HG03280 (cell line): ENCODE data around the gene FCN3.

ENCODE experiments used
- ATAC-seq: cut with Tn5 transposase; IDR thresholded peaks from one replicate; pipeline ENCODE4 v1.9.1; 2021; ENCODE audit warnings: mild to moderate bottlenecking, moderate library complexity; ENCODE audit not compliant: unreplicated experiment

The FCN3 gene

GRCh38 chr1:27380766-27381733, 6.4 kb upstream of the FCN3 start:
- ATAC-seq, result no peak

GRCh38 chr1:27380224-27380623, 5.6 kb upstream of the FCN3 start:
- no peak for ATAC-seq

GRCh38 chr1:27379564-27380122, 5.0 kb upstream of the FCN3 start:
- no peak for ATAC-seq

DNA sequence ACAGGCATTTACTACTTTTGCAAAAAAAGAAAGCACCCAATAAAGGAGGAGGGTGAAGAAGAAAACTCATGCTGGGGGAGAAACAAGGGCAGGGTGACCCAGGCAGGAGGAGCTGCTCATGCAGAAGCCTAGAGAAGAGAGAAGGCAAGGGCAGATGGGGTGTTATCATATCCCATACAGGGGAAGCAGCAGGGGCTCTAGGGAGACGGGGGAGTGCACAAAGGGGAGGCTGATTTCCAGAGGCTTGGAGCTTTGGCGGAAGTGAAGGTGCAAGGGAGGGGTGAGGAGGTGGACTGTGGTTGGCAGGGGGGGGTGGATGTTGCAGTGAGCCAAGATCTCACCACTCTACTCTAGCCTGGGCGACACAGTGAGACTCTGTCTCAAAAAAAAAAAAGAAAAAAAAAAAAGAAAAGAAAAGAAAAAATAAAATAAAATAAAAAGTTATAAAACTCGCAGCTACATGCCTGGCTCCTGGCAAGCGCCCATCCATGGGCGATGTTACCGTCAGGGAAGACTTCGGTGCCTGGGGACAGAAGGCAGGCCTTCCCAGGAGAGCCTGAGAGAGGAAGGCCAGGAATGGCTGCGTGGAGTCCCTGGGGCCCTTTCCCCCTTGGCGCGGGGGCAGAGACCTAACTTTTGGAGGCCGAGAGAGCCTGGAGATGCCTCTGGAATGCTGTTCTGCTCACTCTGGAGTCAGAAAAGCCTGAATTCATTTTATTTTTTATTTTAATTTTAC, 3.3 kb upstream of the FCN3 start:
- ATAC-seq, result no peak

DNA sequence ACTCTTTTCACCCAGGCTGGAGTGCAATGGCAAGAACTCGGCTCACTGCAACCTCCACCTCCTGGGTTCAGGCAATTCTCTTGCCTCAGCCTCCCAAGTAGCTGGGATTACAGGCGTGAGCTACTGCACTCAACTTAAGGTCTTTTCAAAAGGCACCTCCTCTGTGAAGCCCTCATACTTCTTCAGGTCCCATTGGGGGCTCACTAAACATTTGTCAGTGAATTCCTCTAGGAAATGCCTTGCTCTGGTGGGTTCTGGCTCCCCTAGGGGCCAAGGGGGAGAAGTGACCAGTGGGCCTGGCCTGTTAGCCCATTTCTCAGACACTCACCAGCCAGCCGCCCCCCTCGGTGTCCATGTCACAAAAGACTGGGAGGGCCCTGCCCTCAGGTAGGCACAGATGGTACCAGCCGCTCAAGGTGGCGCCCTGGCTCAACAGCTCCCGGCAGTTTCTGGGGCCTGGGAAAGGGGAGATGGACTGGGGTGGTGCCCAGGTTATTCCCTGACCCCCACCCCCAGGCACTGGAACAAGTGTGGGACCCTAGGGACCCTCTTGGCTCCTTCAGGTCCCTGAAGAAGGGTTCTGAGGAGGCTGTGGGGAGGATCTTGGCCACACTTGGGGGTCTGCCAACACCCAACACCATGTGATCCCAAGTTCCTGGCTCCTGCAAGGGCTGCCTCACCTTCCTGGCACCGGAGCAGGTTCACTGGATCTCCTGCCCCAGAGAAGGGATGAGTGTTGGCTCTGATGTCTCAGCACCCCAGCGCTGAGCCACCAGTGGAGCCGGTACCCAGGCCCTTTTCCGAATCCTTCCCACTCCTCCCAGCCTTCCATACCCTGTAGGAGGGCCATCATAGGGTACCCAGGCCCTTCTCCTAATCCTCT, 1.6 kb downstream of the FCN3 start:
- ATAC-seq, result no peak

DNA sequence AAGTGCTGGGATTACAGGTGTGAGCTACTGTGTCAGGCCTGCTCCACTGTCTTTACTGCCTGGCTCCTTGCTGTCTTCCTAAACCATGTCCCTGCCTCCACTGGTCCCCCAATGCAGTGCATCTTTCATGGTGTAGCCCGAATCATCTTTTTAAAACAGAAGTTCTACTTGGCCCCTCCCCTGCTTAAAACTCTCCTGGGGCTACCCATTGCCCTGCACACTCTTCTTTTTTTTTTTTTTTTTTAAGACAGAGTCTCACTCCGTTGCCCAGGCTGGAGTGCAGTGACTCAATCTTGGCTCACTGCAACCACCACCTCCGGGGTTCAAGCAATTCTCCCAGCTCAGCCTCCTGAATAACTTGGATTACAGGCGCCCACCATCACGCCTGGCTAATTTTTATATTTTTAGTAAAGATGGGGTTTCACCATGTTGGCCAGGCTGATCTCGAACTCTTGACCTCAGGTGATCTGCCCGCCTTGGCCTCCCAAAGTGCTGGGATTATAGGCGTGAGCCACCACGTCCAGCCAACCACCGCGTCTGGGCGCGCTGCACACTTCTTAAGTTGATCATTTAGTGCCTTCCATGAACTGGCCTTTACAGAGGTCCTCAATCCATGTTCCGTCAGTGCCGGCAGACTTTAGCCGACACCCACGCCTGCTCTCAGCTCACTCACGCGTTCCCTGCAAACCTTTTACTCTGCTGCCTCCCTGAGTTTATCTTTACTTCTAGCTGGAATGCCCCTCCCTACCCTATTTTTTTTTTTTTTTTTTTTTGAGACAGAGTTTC, 2.4 kb downstream of the FCN3 start:
- no peak for ATAC-seq

GRCh38 chr1:27368869-27369582, 5.6 kb downstream of the FCN3 start:
- no peak for ATAC-seq

- no peak for ATAC-seq
Observed at GRCh38 chr1:27367160-27367650, 7.4 kb downstream of the FCN3 start.

GRCh38 chr1:27366411-27367159, 8.0 kb downstream of the FCN3 start, which contains the start of gene MAP3K6:
MAP3K6 (minus strand) TSS chr1:27366961; CDS start chr1:27366597, 364 bp downstream.
- no peak for ATAC-seq

- no peak for ATAC-seq
Observed at GRCh38 chr1:27366113-27366410, 8.6 kb downstream of the FCN3 start.

- no peak for ATAC-seq
Observed at GRCh38 chr1:27365372-27366112, 9.1 kb downstream of the FCN3 start.

- no peak for ATAC-seq
Observed at GRCh38 chr1:27364696-27365371, 9.8 kb downstream of the FCN3 start.

DNA sequence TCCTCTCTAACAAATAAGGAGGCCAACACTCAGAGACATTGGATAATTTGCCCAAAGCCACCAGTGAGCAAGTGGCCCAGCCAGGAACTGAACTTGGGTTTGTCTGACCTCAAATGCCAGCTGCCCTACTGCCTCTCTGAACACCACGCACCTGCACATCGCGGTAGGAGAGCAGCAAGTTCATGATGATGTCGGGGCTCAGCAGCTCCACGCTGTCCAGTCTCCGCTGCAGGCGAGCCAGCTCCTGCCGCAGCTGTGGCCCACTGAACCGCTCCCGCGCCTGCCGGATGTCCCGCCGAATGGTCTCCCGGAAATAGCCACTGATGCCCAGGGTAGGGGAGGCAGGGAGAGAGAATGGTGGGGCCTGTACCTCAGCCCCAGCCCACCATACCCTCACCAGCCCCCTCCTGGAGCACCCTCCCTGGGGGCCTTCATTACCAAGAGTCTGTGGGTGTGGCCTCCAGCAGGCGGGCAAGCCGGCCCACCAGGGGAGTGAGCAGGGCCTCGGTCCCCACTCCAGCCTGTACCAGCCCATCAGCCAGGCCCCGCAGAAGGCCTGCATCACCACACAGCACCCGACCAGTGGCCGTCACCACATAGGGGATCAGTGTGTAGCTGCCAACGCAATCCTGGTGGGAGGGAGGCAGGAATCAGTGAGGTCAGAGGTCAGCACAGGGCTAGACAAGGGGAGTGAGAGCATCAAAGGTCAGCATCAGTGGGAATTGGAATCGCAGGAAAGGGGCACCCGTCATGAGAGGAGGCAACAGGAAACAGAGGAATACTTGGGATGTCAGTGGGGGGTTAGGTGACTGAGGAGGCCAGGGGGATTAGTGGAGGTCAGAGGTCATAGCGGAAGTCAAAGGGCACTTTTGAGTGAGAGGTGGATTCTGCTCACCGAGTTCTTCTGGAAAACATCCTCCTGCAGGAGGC, 10.6 kb downstream of the FCN3 start:
- no peak for ATAC-seq

DNA sequence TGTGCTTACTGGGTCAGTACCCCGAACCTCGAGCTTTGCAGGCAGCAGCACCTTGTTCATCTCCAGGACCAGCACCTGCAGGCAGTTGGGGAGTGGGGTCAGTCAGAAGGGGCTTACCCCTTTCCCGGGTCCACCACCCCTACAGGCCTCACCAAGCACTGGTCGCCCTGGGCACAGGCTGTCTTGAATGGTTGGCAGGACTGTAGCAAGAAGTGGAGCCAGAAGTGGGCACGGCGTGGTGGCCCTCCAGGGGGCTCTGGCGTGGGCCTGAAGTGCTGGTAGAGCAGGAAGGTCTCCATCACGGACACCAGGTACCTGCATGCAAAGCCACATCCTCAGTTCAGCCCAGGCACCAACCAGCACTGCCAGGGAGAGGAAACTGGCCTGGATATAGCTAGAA, 13.1 kb downstream of the FCN3 start:
- ATAC-seq, result no peak

DNA sequence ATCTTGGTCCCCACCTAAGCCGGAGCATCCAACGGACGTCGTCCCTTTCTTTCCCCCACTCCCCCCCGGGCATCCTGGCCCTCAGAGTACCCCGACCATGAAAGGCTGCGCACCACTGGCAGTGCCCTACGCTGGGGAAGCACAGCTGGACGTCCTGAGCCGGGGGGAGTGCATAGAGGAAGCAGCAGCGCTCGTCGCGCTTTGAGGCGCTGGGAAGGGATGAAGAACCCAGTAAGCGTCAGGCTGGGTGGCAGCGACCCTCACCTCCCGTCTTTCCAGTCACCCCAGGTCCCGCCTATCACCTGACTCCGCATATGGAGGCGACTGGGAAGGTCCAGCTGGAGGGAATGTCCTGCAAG, 13.6 kb downstream of the FCN3 start:
- ATAC-seq, result no peak
